Measurements from ENCODE around the gene CPM.

DNA sequence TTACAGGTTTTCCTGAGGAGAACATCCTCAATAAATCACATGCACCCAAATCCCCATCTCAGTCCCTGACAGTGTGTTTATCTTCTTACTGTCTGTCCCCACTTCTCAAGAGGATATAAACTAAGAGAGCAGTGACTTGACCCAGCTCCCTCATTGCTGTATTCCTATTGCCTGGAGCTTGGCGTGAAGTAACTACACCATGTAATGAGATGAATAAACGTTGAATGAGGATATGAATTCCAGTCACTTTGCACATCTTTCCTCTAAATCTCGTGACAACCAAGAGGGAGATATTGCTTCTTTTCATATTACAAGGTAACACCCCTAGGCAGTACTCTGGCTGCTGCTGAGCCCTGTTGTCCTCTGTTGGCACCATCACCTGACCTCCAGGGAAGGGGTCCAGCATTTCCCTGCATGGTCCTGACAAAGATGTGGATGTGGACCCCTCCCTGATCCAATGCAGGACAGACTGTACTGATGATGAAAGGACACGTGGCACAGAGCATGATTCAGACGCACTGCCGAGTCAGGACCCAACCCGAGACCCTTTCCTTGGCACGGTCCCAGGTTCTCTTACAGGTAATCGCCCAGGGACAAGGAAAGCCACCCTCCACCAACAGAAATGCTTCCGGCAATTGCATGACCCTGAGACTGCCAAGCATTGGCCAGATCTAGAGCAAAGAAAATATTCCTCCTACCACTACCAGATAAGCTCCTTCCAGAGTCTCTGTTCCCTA is 47.7 kb upstream of the CPM start:
- TF ChIP-seq CTCF (IDR thresholded peaks at IDR 0.05; ENCODE audit: insufficient read depth, low read length) (no peak), GABPA (IDR thresholded peaks at IDR 0.05; ENCODE audit: low read depth) (no peak), POLR2AphosphoS5 (IDR thresholded peaks at IDR 0.05; ENCODE audit: low read depth) (no peak), REST (IDR thresholded peaks at IDR 0.05; ENCODE audit: insufficient replicate concordance, low read depth) (no peak)

All from HL-60 (cell line).